Lung (tissue), 12 donors: ENCODE results near the gene FBXL17. TPM values are rescaled to one million over a fixed set of nuclear protein-coding genes. Genes with fewer than 3 reads are reported as not detected.

ENCODE experiments used
- ATAC-seq: fragments of 200-7000 bp; cut with Tn5 transposase; one replicate; pipeline ENCODE4 v1.9.1; 2020; ENCODE audit warnings: moderate number of reproducible peaks; ENCODE audit not compliant: insufficient read depth, low FRiP score
- DNase-seq, 3 donors: peaks; one replicate each; pipeline ENCODE4 v3.0.0-alpha.2; 2013 to 2017
- H3K27ac ChIP-seq, 2 donors: one replicate each; pipeline ENCODE4 v1.5.1; 2013; ENCODE audit warnings: mild to moderate bottlenecking in 2 of 2, moderate library complexity in 2 of 2, control low read depth in 1 of 2, inconsistent platforms in 1 of 2, low read depth in 1 of 2, low read length in 1 of 2
- H3K27me3 ChIP-seq, 3 donors: one replicate each; pipeline ENCODE4 v1.5.1; 2013; ENCODE audit warnings: low read length in 2 of 3; ENCODE audit not compliant: control insufficient read depth in 3 of 3, insufficient read depth in 3 of 3
- H3K36me3 ChIP-seq, 4 donors: one replicate each; pipeline ENCODE4 v1.5.1; 2013; ENCODE audit warnings: low read length in 4 of 4, mild to moderate bottlenecking in 1 of 4, moderate library complexity in 1 of 4; ENCODE audit not compliant: control insufficient read depth in 4 of 4, insufficient read depth in 4 of 4
- H3K4me1 ChIP-seq, 5 donors: one replicate each; pipeline ENCODE4 v1.5.1; 2013; ENCODE audit warnings: low read length in 5 of 5, mild to moderate bottlenecking in 2 of 5, moderate library complexity in 1 of 5; ENCODE audit not compliant: control insufficient read depth in 5 of 5, insufficient read depth in 5 of 5
- H3K4me3 ChIP-seq: one replicate; pipeline ENCODE4 v1.5.1; 2013; ENCODE audit warnings: mild to moderate bottlenecking, control low read depth, moderate library complexity
- H3K9ac ChIP-seq, 2 donors: one replicate each; pipeline ENCODE4 v1.5.1; 2013; ENCODE audit warnings: low read length in 2 of 2, control low read depth in 1 of 2; ENCODE audit not compliant: insufficient read depth in 1 of 2
- H3K9me3 ChIP-seq, 4 donors: one replicate each; pipeline ENCODE4 v1.5.1; 2013; ENCODE audit warnings: low read length in 3 of 4, mild to moderate bottlenecking in 1 of 4, moderate library complexity in 1 of 4; ENCODE audit not compliant: control insufficient read depth in 4 of 4, insufficient read depth in 3 of 4
- WGBS, 2 donors: extraction: QIAGEN DNeasy Blood & Tissue Kit; methylation state at CpG; one replicate each; pipeline ENCODE4 v1.1.7; 2013; 5-methylcytosine and 5-hydroxymethylcytosine counted together
- polyA plus RNA-seq, 2 donors: library from polyadenylated mRNA; stranded (reverse); fragments of 200-250 nt; gene quantifications; one replicate each; pipeline ENCODE4 v1.2.1, GENCODE V29; 2013
- total RNA-seq, 2 donors: library from RNA; depleted of rRNA in 1 of 2; stranded (reverse); fragments of >200 nt in 1 of 2; gene quantifications; one replicate each; pipeline ENCODE4 v1.2.1, GENCODE V29; 2014 to 2021
- TF ChIP-seq, protein P1 (sequence below): IDR thresholded peaks from 2 replicates; pipeline ENCODE4 v1.5.1; 2012; ENCODE audit warnings: mild to moderate bottlenecking; ENCODE audit errors: control extremely low read depth, extremely low read depth
- donor health status: control.
- donor health status: control.
- donor health status: Bipolar disorder and iron deficiency.
- donor health status: healthy.
- donor health status: DM: yes; HTN: yes; CAD: no.

The FBXL17 gene
- total and polyA plus RNA-seq, 4 donors, result 4.0 to 23.9 (median 13.6) TPM

DNA sequence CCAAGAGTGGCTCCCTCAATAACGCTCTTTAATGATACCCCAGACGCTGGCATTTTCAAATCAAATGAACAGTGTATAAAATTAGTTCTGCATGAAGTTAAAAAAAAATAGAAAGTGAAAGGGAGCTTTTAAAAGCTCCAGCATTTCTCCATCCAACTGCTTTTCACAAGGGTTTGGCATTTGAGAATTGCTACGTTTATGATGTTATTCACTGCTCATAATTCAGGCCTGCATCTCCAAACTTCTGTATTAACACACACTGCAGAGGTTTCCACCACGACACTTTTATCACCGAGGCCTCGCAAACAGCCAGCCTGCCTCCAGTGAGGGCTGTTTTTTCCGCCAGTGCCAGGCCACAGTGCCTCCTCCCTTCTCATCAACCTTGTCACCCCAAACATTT lies 505.6 kb downstream of the FBXL17 start:
- H3K4me3 ChIP-seq, result no peak overlapping the region
- H3K9me3 ChIP-seq, result no peaks in the 10 kb centered on the region
- TF ChIP-seq, protein P1, sequence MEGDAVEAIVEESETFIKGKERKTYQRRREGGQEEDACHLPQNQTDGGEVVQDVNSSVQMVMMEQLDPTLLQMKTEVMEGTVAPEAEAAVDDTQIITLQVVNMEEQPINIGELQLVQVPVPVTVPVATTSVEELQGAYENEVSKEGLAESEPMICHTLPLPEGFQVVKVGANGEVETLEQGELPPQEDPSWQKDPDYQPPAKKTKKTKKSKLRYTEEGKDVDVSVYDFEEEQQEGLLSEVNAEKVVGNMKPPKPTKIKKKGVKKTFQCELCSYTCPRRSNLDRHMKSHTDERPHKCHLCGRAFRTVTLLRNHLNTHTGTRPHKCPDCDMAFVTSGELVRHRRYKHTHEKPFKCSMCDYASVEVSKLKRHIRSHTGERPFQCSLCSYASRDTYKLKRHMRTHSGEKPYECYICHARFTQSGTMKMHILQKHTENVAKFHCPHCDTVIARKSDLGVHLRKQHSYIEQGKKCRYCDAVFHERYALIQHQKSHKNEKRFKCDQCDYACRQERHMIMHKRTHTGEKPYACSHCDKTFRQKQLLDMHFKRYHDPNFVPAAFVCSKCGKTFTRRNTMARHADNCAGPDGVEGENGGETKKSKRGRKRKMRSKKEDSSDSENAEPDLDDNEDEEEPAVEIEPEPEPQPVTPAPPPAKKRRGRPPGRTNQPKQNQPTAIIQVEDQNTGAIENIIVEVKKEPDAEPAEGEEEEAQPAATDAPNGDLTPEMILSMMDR, result no peak
- no peak overlapping the region for H3K27ac ChIP-seq
- DNase-seq, result peak in 2 of 3 donors; percentile 37 to 64
- H3K36me3 ChIP-seq, result peaks cover 0 to 3% (median under 1%) of the 10 kb centered on the region in 4 donors
- 75 to 83% methylated on average over 7 of the region's 7 CpGs for WGBS, 2 donors
- no peak overlapping the region for H3K9ac ChIP-seq
- H3K27me3 ChIP-seq, result no peaks in the 10 kb centered on the region
- no peak for ATAC-seq
- peaks cover 0 to 9% (median 3%) of the 10 kb centered on the region in 5 donors for H3K4me1 ChIP-seq

DNA sequence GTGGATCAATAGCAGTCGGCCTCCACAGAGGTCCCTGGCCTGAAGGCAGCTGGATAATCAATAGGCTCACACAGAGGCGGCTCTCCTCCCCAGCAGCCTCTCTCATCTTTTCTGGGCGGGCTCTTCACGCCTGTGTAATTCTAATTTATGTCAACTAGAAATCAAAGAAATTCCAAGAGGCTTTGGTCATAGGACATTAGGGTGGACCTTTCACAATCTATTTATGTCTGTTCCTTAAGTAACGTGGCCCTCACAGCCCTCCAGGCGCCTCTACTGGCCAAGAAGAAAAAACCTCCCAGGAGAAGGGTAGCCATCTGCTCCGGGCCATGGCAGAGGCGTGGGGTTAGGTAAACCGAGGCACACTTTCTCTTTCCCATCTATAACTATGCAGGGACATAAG lies 506.1 kb downstream of the FBXL17 start:
- no peak overlapping the region for H3K4me3 ChIP-seq
- H3K36me3 ChIP-seq, result peaks cover 0 to 1% (median under 1%) of the 10 kb centered on the region in 4 donors
- TF ChIP-seq, protein P1, result no peak
- H3K9me3 ChIP-seq, result no peaks in the 10 kb centered on the region
- no peak overlapping the region for H3K27ac ChIP-seq
- H3K27me3 ChIP-seq, result no peaks in the 10 kb centered on the region
- peaks cover 0 to 9% (median 3%) of the 10 kb centered on the region in 5 donors for H3K4me1 ChIP-seq
- WGBS, 2 donors, result 81 to 86% methylated on average over 9 of the region's 9 CpGs
- H3K9ac ChIP-seq, result no peak overlapping the region
- DNase-seq, result peak; percentile 36 to 76 (median 63)
- ATAC-seq, result no peak

DNA sequence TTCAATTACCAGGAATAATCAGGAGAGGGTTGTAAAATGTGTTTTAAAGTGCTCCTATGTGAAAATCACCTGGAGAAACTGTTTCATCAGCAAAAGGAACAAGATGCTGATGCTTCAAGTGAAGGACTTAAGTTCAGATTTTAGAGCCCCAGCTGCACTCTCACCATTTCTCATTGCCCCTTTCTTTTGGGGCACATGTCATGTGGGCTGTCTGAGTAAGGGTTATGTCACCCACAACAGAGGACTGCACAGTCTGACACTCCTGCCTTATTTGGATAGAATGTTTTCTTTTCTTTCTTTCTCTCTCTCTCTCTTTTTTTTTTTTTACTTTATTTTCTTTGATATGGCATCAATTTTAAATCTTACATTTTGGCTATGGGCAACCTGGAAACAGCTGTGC lies 507.1 kb downstream of the FBXL17 start:
- ATAC-seq (no peak), DNase-seq (no peak)
- no peaks in the 10 kb centered on the region for H3K27me3 ChIP-seq
- peaks cover 0 to 9% (median 3%) of the 10 kb centered on the region in 5 donors for H3K4me1 ChIP-seq
- TF ChIP-seq, protein P1, result no peak
- H3K4me3 ChIP-seq, result no peak overlapping the region
- H3K9ac ChIP-seq, result no peak overlapping the region
- H3K36me3 ChIP-seq, result peaks cover 0 to 1% (median 0%) of the 10 kb centered on the region in 4 donors
- no peaks in the 10 kb centered on the region for H3K9me3 ChIP-seq
- H3K27ac ChIP-seq, result no peak overlapping the region

DNA sequence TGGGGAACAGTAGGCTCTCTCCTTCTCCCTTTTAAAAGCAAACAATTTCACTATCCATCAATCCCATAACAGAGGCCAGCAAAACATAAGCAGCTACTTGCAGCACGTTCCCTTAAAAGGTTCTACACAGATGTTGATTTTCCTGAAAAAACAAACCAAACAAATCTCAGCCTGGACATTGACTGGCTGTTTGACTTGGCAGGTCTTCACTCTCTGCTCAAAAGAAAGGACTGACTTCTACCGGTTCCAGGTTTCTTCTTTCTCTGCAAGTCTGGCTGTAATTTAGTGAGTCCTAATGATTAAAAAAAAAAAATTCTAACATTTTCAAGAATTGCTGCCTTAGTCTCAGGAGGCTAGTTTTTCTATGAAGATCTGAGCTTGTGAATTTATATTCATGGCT lies 508.0 kb downstream of the FBXL17 start:
- Histone ChIP-seq H3K27me3 (no peaks in the 10 kb centered on the region), H3K4me3 (no peak overlapping the region), H3K27ac (no peak overlapping the region), H3K9ac (no peak overlapping the region), H3K36me3 (no peaks in the 10 kb centered on the region), H3K9me3 (no peaks in the 10 kb centered on the region), H3K4me1 (peaks cover 0 to 9% (median 3%) of the 10 kb centered on the region in 5 donors)
- 53 to 83% methylated on average over 2 of the region's 2 CpGs for WGBS, 2 donors
- TF ChIP-seq, protein P1, result no peak
- DNase-seq, result no peak
- ATAC-seq, result no peak
